ENCODE results near the gene PRR20G.
"Not testable (repeated sequence)": the region's sequence is repeated elsewhere in the genome, so short reads cannot be mapped to it uniquely, and the experiment has no call there.

The PRR20G gene

GRCh38 chr3:127321371-127321770 is 33.5 kb upstream of the PRR20G start:
- no peaks in the 10 kb centered on the region for H3K36me3 ChIP-seq (ENCODE audit: control insufficient read depth, insufficient read depth, low read length)
- 74% methylated on average over 3 of the region's 4 CpGs; no CpG with 5 or more reads in 1 of the 2 experiments for WGBS, 2 experiments (ENCODE audit: insufficient coverage in 2 of 2)
- H3K27ac ChIP-seq (ENCODE audit: low read depth, low read length, severe bottlenecking) = no peak overlapping the region
- H3K9me3 ChIP-seq (ENCODE audit: control insufficient read depth, low read length) = no peaks in the 10 kb centered on the region
- no peak overlapping the region for H3K4me3 ChIP-seq (ENCODE audit: extremely low read depth, insufficient read depth, low read length, poor library complexity, severe bottlenecking)
- no peaks in the 10 kb centered on the region for H3K4me1 ChIP-seq (ENCODE audit: control insufficient read depth, insufficient read depth, low read length, poor library complexity, severe bottlenecking)

- Histone ChIP-seq H3K36me3 (ENCODE audit: control insufficient read depth, insufficient read depth, low read length) (no peaks in the 10 kb centered on the region), H3K4me3 (ENCODE audit: extremely low read depth, insufficient read depth, low read length, poor library complexity, severe bottlenecking) (no peak overlapping the region), H3K9me3 (ENCODE audit: control insufficient read depth, low read length) (no peaks in the 10 kb centered on the region), H3K4me1 (ENCODE audit: control insufficient read depth, insufficient read depth, low read length, poor library complexity, severe bottlenecking) (no peaks in the 10 kb centered on the region), H3K27ac (ENCODE audit: low read depth, low read length, severe bottlenecking) (no peak overlapping the region)
- WGBS, 2 experiments (ENCODE audit: insufficient coverage in 2 of 2) = 38 to 49% methylated on average over 2 of the region's 4 CpGs
Observed at GRCh38 chr3:127320529-127321121, 32.8 kb upstream of the PRR20G start.

GRCh38 chr3:127316685-127317084 is 28.8 kb upstream of the PRR20G start:
- Histone ChIP-seq H3K36me3 (ENCODE audit: control insufficient read depth, insufficient read depth, low read length) (no peaks in the 10 kb centered on the region), H3K4me3 (ENCODE audit: extremely low read depth, insufficient read depth, low read length, poor library complexity, severe bottlenecking) (no peak overlapping the region), H3K27ac (ENCODE audit: low read depth, low read length, severe bottlenecking) (no peak overlapping the region), H3K9me3 (ENCODE audit: control insufficient read depth, low read length) (no peaks in the 10 kb centered on the region), H3K4me1 (ENCODE audit: control insufficient read depth, insufficient read depth, low read length, poor library complexity, severe bottlenecking) (no peaks in the 10 kb centered on the region)
- 80 to 82% methylated on average over 7 of the region's 7 CpGs for whole genome bisulfite sequencing, 2 experiments (ENCODE audit: insufficient coverage in 2 of 2)

GRCh38 chr3:127312818-127313217 is 25.0 kb upstream of the PRR20G start:
- no peak overlapping the region for H3K4me3 ChIP-seq (ENCODE audit: extremely low read depth, insufficient read depth, low read length, poor library complexity, severe bottlenecking)
- no peaks in the 10 kb centered on the region for H3K9me3 ChIP-seq (ENCODE audit: control insufficient read depth, low read length)
- no peaks in the 10 kb centered on the region for H3K36me3 ChIP-seq (ENCODE audit: control insufficient read depth, insufficient read depth, low read length)
- no peaks in the 10 kb centered on the region for H3K4me1 ChIP-seq (ENCODE audit: control insufficient read depth, insufficient read depth, low read length, poor library complexity, severe bottlenecking)
- H3K27ac ChIP-seq (ENCODE audit: low read depth, low read length, severe bottlenecking) = no peak overlapping the region
- 47 to 65% methylated on average over 2 of the region's 3 CpGs for WGBS, 2 experiments (ENCODE audit: insufficient coverage in 2 of 2)

GRCh38 chr3:127308821-127309220 is 21.0 kb upstream of the PRR20G start:
- WGBS, 2 experiments (ENCODE audit: insufficient coverage in 2 of 2) = 90% methylated on average over 6 of the region's 28 CpGs; no CpG with 5 or more reads in 1 of the 2 experiments
- H3K4me1 ChIP-seq (ENCODE audit: control insufficient read depth, insufficient read depth, low read length, poor library complexity, severe bottlenecking); H3K27ac ChIP-seq (ENCODE audit: low read depth, low read length, severe bottlenecking); H3K36me3 ChIP-seq (ENCODE audit: control insufficient read depth, insufficient read depth, low read length); H3K9me3 ChIP-seq (ENCODE audit: control insufficient read depth, low read length); H3K4me3 ChIP-seq (ENCODE audit: extremely low read depth, insufficient read depth, low read length, poor library complexity, severe bottlenecking): not testable (repeated sequence)

- no peak overlapping the region for H3K27ac ChIP-seq (ENCODE audit: low read depth, low read length, severe bottlenecking)
- H3K36me3 ChIP-seq (ENCODE audit: control insufficient read depth, insufficient read depth, low read length) = no peaks in the 10 kb centered on the region
- H3K4me3 ChIP-seq (ENCODE audit: extremely low read depth, insufficient read depth, low read length, poor library complexity, severe bottlenecking) = no peak overlapping the region
- 80 to 96% methylated on average over 1 to 3 of the region's 4 CpGs for WGBS, 2 experiments (ENCODE audit: insufficient coverage in 2 of 2)
- no peaks in the 10 kb centered on the region for H3K9me3 ChIP-seq (ENCODE audit: control insufficient read depth, low read length)
- no peaks in the 10 kb centered on the region for H3K4me1 ChIP-seq (ENCODE audit: control insufficient read depth, insufficient read depth, low read length, poor library complexity, severe bottlenecking)
Observed at GRCh38 chr3:127307916-127308315, 20.1 kb upstream of the PRR20G start.

- H3K4me1 ChIP-seq (ENCODE audit: control insufficient read depth, insufficient read depth, low read length, poor library complexity, severe bottlenecking) = no peaks in the 10 kb centered on the region
- WGBS, 2 experiments (ENCODE audit: insufficient coverage in 2 of 2) = 81 to 87% methylated on average over 8 of the region's 10 CpGs
Observed at GRCh38 chr3:127307112-127307835, 19.4 kb upstream of the PRR20G start.

GRCh38 chr3:127306361-127307111 is 18.7 kb upstream of the PRR20G start:
- Histone ChIP-seq H3K27ac (ENCODE audit: low read depth, low read length, severe bottlenecking) (no peak overlapping the region), H3K4me1 (ENCODE audit: control insufficient read depth, insufficient read depth, low read length, poor library complexity, severe bottlenecking) (no peaks in the 10 kb centered on the region), H3K4me3 (ENCODE audit: extremely low read depth, insufficient read depth, low read length, poor library complexity, severe bottlenecking) (no peak overlapping the region), H3K9me3 (ENCODE audit: control insufficient read depth, low read length) (no peaks in the 10 kb centered on the region), H3K36me3 (ENCODE audit: control insufficient read depth, insufficient read depth, low read length) (no peaks in the 10 kb centered on the region)
- 72 to 83% methylated on average over 12 to 15 of the region's 18 CpGs for WGBS, 2 experiments (ENCODE audit: insufficient coverage in 2 of 2)

More at GRCh38 chr3:127307112-127307835, 19.4 kb upstream of the PRR20G start:
- Histone ChIP-seq H3K4me3 (ENCODE audit: extremely low read depth, insufficient read depth, low read length, poor library complexity, severe bottlenecking) (no peak overlapping the region), H3K9me3 (ENCODE audit: control insufficient read depth, low read length) (no peaks in the 10 kb centered on the region), H3K36me3 (ENCODE audit: control insufficient read depth, insufficient read depth, low read length) (no peaks in the 10 kb centered on the region), H3K27ac (ENCODE audit: low read depth, low read length, severe bottlenecking) (no peak overlapping the region)

GRCh38 chr3:127305499-127306060 is 17.7 kb upstream of the PRR20G start:
- Histone ChIP-seq H3K27ac (ENCODE audit: low read depth, low read length, severe bottlenecking) (no peak overlapping the region), H3K4me1 (ENCODE audit: control insufficient read depth, insufficient read depth, low read length, poor library complexity, severe bottlenecking) (no peaks in the 10 kb centered on the region), H3K4me3 (ENCODE audit: extremely low read depth, insufficient read depth, low read length, poor library complexity, severe bottlenecking) (no peak overlapping the region), H3K36me3 (ENCODE audit: control insufficient read depth, insufficient read depth, low read length) (no peaks in the 10 kb centered on the region), H3K9me3 (ENCODE audit: control insufficient read depth, low read length) (no peaks in the 10 kb centered on the region)
- 78 to 83% methylated on average over 8 of the region's 9 CpGs for WGBS, 2 experiments (ENCODE audit: insufficient coverage in 2 of 2)

- no peaks in the 10 kb centered on the region for H3K9me3 ChIP-seq (ENCODE audit: control insufficient read depth, low read length)
- WGBS, 2 experiments (ENCODE audit: insufficient coverage in 2 of 2) = 79 to 83% methylated on average over 3 to 11 of the region's 25 CpGs
- H3K36me3 ChIP-seq (ENCODE audit: control insufficient read depth, insufficient read depth, low read length) = no peaks in the 10 kb centered on the region
- no peaks in the 10 kb centered on the region for H3K4me1 ChIP-seq (ENCODE audit: control insufficient read depth, insufficient read depth, low read length, poor library complexity, severe bottlenecking)
- H3K4me3 ChIP-seq (ENCODE audit: extremely low read depth, insufficient read depth, low read length, poor library complexity, severe bottlenecking) = no peak overlapping the region
- H3K27ac ChIP-seq (ENCODE audit: low read depth, low read length, severe bottlenecking) = no peak overlapping the region
Observed at GRCh38 chr3:127304121-127304744, 16.4 kb upstream of the PRR20G start.
